ENCODE results near the gene RTF1.

DNA sequence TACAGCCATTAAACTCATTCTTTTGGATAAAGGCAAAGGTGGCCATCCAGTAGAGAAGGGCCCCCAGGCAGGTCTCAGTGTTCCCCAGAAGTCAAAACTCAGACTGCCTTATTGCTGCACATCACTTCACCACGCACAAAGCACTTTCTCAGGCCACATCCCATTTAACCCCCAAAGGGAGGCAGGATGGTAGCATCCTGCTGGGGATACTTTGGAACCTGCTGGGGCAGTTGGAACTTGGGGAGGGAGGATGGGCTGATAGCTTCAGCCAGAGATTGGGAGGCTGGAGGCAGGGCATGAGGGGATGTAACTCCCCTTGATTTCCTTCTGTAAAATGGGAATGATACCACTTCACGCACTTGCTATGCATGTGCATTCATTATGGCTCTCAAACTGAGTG lies 81.8 kb downstream of the RTF1 start:
- TF ChIP-seq, protein P1, sequence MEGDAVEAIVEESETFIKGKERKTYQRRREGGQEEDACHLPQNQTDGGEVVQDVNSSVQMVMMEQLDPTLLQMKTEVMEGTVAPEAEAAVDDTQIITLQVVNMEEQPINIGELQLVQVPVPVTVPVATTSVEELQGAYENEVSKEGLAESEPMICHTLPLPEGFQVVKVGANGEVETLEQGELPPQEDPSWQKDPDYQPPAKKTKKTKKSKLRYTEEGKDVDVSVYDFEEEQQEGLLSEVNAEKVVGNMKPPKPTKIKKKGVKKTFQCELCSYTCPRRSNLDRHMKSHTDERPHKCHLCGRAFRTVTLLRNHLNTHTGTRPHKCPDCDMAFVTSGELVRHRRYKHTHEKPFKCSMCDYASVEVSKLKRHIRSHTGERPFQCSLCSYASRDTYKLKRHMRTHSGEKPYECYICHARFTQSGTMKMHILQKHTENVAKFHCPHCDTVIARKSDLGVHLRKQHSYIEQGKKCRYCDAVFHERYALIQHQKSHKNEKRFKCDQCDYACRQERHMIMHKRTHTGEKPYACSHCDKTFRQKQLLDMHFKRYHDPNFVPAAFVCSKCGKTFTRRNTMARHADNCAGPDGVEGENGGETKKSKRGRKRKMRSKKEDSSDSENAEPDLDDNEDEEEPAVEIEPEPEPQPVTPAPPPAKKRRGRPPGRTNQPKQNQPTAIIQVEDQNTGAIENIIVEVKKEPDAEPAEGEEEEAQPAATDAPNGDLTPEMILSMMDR (IDR thresholded peaks at IDR 0.05; ENCODE audit: low read length): no peak
- TF ChIP-seq EZH2 (IDR thresholded peaks at IDR 0.05; ENCODE audit: borderline replicate concordance, low read length): no peak

Measured in OCI-LY1 (cell line).